ENCODE results near the gene MRPS27.
A peak's percentile ranks its signal among the peaks of the same experiment; 100 is the strongest.

MRPS27 gene

GRCh38 chr5:72284559-72285423 is 35.2 kb downstream of the MRPS27 start:
- DNase-seq (ENCODE audit: low read depth in 1 of 2, low spot score in 1 of 2) = no peak
- no peak overlapping the region for H3K27ac ChIP-seq (replicated peaks)
- no peaks in the 10 kb centered on the region for H3K27me3 ChIP-seq (ENCODE audit: insufficient read depth, poor library complexity, severe bottlenecking)
- TF ChIP-seq POLR2AphosphoS5 (IDR thresholded peaks at IDR 0.05; ENCODE audit: low read depth) = no peak
- TF ChIP-seq SPI1 (IDR thresholded peaks at IDR 0.05; ENCODE audit: borderline replicate concordance, low read depth) = peak; percentile 44; the same call in 1 of the 2 replicates
- no peak overlapping the region for H3K4me3 ChIP-seq (replicated peaks; ENCODE audit: insufficient read depth, low read length)

- H3K27me3 ChIP-seq (ENCODE audit: insufficient read depth, poor library complexity, severe bottlenecking) = no peaks in the 10 kb centered on the region
- H3K4me3 ChIP-seq (replicated peaks; ENCODE audit: insufficient read depth, low read length) = no peak overlapping the region
- TF ChIP-seq CTCF (IDR thresholded peaks at IDR 0.05; ENCODE audit: insufficient read depth, low read length) = no peak
- TF ChIP-seq POLR2AphosphoS5 (IDR thresholded peaks at IDR 0.05; ENCODE audit: low read depth) = no peak
- TF ChIP-seq REST (IDR thresholded peaks at IDR 0.05; ENCODE audit: insufficient replicate concordance, low read depth) = no peak
- no peak for TF ChIP-seq SPI1 (IDR thresholded peaks at IDR 0.05; ENCODE audit: borderline replicate concordance, low read depth)
- TF ChIP-seq GABPA (IDR thresholded peaks at IDR 0.05; ENCODE audit: low read depth) = no peak
- no peak overlapping the region for H3K27ac ChIP-seq (replicated peaks)
- DNase-seq (ENCODE audit: low read depth in 1 of 2, low spot score in 1 of 2) = no peak
These were observed 36.7 kb downstream of the MRPS27 start for GRCh38 chr5:72283358-72283757.

GRCh38 chr5:72282878-72283277 is 37.2 kb downstream of the MRPS27 start:
- no peak for DNase-seq (ENCODE audit: low read depth in 1 of 2, low spot score in 1 of 2)
- no peak overlapping the region for H3K27ac ChIP-seq (replicated peaks)

More at GRCh38 chr5:72282878-72283277, 37.2 kb downstream of the MRPS27 start:
- no peak overlapping the region for H3K4me3 ChIP-seq (replicated peaks; ENCODE audit: insufficient read depth, low read length)
- no peaks in the 10 kb centered on the region for H3K27me3 ChIP-seq (ENCODE audit: insufficient read depth, poor library complexity, severe bottlenecking)
- TF ChIP-seq REST (IDR thresholded peaks at IDR 0.05; ENCODE audit: insufficient replicate concordance, low read depth) (no peak), GABPA (IDR thresholded peaks at IDR 0.05; ENCODE audit: low read depth) (no peak), SPI1 (IDR thresholded peaks at IDR 0.05; ENCODE audit: borderline replicate concordance, low read depth) (no peak), POLR2AphosphoS5 (IDR thresholded peaks at IDR 0.05; ENCODE audit: low read depth) (no peak), CTCF (IDR thresholded peaks at IDR 0.05; ENCODE audit: insufficient read depth, low read length) (no peak)
